Smooth muscle cell (in vitro differentiated cells): ENCODE measurements around the gene HRH3. TPM values are rescaled to one million over a fixed set of nuclear protein-coding genes. Genes with fewer than 3 reads are reported as not detected.

Source experiments
- DNase-seq: peaks from one replicate; lab custom pipeline; 2025; ENCODE audit not compliant: unreplicated experiment; lab: John Stamatoyannopoulos, UW
- H2AFZ ChIP-seq: fragments of 200-600 bp; sonication (generic); 2 replicates; pipeline ENCODE4 v1.6.0; 2016; ENCODE audit warnings: antibody characterized with exemption, low read depth, mild to moderate bottlenecking
- H3F3A ChIP-seq: fragments of 200-600 bp; sonication (generic); 2 replicates; pipeline ENCODE4 v1.6.0; 2017; ENCODE audit warnings: antibody characterized with exemption, low read depth
- H3K27ac ChIP-seq: fragments of 200-600 bp; sonication (generic); 2 replicates; pipeline ENCODE4 v1.5.1; 2016; ENCODE audit warnings: low read depth, mild to moderate bottlenecking
- H3K27me3 ChIP-seq: fragments of 200-600 bp; sonication (generic); 2 replicates; pipeline ENCODE4 v1.6.1; 2016; ENCODE audit warnings: low read depth, mild to moderate bottlenecking
- H3K36me3 ChIP-seq: fragments of 200-600 bp; sonication (generic); 2 replicates; pipeline ENCODE4 v1.5.1; 2016; ENCODE audit warnings: low read depth
- H3K4me1 ChIP-seq: fragments of 200-600 bp; sonication (generic); 2 replicates; pipeline ENCODE4 v1.5.1; 2016; ENCODE audit warnings: low read depth
- H3K4me2 ChIP-seq: fragments of 200-600 bp; sonication (generic); 2 replicates; pipeline ENCODE4 v1.6.0; 2016; ENCODE audit warnings: mild to moderate bottlenecking
- H3K4me3 ChIP-seq: fragments of 200-600 bp; sonication (generic); 2 replicates; pipeline ENCODE4 v1.5.1; 2016; ENCODE audit warnings: mild to moderate bottlenecking
- H3K79me2 ChIP-seq: fragments of 200-600 bp; sonication (generic); 2 replicates; pipeline ENCODE4 v1.6.0; 2016; ENCODE audit warnings: low read depth, mild to moderate bottlenecking
- H3K9ac ChIP-seq: fragments of 200-600 bp; sonication (generic); 2 replicates; pipeline ENCODE4 v1.6.0; 2016; ENCODE audit warnings: low read depth
- H3K9me3 ChIP-seq: fragments of 200-600 bp; sonication (generic); replicated peaks from 2 replicates; pipeline ENCODE4 v1.5.1; 2016; ENCODE audit warnings: low read depth
- H4K20me1 ChIP-seq: fragments of 200-600 bp; sonication (generic); 2 replicates; pipeline ENCODE4 v1.6.0; 2016; ENCODE audit warnings: low read depth
- CTCF ChIP-seq: fragments of 200-600 bp; sonication (generic); IDR thresholded peaks from 2 replicates; pipeline ENCODE4 v1.5.1; 2017; ENCODE audit warnings: borderline replicate concordance, mild to moderate bottlenecking, antibody characterized with exemption; ENCODE audit not compliant: insufficient read depth, poor library complexity, severe bottlenecking
- WGBS: methylation state at CpG from one replicate; pipeline ENCODE4 v1.1.7; 2016; ENCODE audit warnings: low lambda C conversion rate; 5-methylcytosine and 5-hydroxymethylcytosine counted together
- polyA plus RNA-seq: library from polyadenylated mRNA; unstranded; fragments of >200 nt; fragmentation: Nextera tagmentation; extraction: Ambion mirVana; gene quantifications from 2 replicates; pipeline ENCODE4 v1.2.1, GENCODE V29; 2016
- total RNA-seq: library from RNA; depleted of rRNA; stranded (reverse); fragments of >200 nt; gene quantifications from 2 replicates; pipeline ENCODE4 v1.2.3, GENCODE V29; 2014

The HRH3 gene
- total and polyA plus RNA-seq, 2 experiments from 2014 or later = not detected

- Histone ChIP-seq H3K27me3 (peaks cover 4% of the 10 kb centered on the region), H3K4me3 (no peak overlapping the region), H3K36me3 (no peaks in the 10 kb centered on the region), H3K79me2 (no peaks in the 10 kb centered on the region), H3K27ac (no peak overlapping the region), H3K9me3 (no peaks in the 10 kb centered on the region), H3K4me2 (no peak overlapping the region), H3K4me1 (no peaks in the 10 kb centered on the region), H3F3A (no peaks in the 10 kb centered on the region), H3K9ac (no peak overlapping the region), H4K20me1 (peaks cover 5% of the 10 kb centered on the region), H2AFZ (no peak overlapping the region)
- 65% methylated on average over 27 of the region's 27 CpGs for WGBS
- DNase-seq = no peak
- no peak for TF ChIP-seq CTCF
These were observed 11.0 kb downstream of the HRH3 start for GRCh38 chr20:62208795-62209755.

GRCh38 chr20:62208061-62208794 lies 11.8 kb downstream of the HRH3 start:
- no peak for TF ChIP-seq CTCF
- peaks cover 5% of the 10 kb centered on the region for H4K20me1 ChIP-seq
- DNase-seq = no peak
- 92% methylated on average over 17 of the region's 19 CpGs for WGBS
- no peak overlapping the region for H3K9ac ChIP-seq
- H2AFZ ChIP-seq = no peak overlapping the region
- no peak overlapping the region for H3K27ac ChIP-seq
- H3K27me3 ChIP-seq = no peaks in the 10 kb centered on the region
- no peak overlapping the region for H3K4me2 ChIP-seq
- no peak overlapping the region for H3K4me3 ChIP-seq
- no peaks in the 10 kb centered on the region for H3K9me3 ChIP-seq
- H3K4me1 ChIP-seq = no peaks in the 10 kb centered on the region
- H3K36me3 ChIP-seq = no peaks in the 10 kb centered on the region
- no peaks in the 10 kb centered on the region for H3K79me2 ChIP-seq
- H3F3A ChIP-seq = no peaks in the 10 kb centered on the region

- no peak overlapping the region for H2AFZ ChIP-seq
- no peaks in the 10 kb centered on the region for H3K36me3 ChIP-seq
- H4K20me1 ChIP-seq = peaks cover 5% of the 10 kb centered on the region
- H3F3A ChIP-seq = no peaks in the 10 kb centered on the region
- no peaks in the 10 kb centered on the region for H3K27me3 ChIP-seq
- no peak for TF ChIP-seq CTCF
- H3K9ac ChIP-seq = no peak overlapping the region
- H3K4me1 ChIP-seq = no peaks in the 10 kb centered on the region
- 89% methylated on average over 15 of the region's 17 CpGs for WGBS
- no peak for DNase-seq
- H3K4me2 ChIP-seq = no peak overlapping the region
- no peaks in the 10 kb centered on the region for H3K79me2 ChIP-seq
- H3K4me3 ChIP-seq = no peak overlapping the region
- no peak overlapping the region for H3K27ac ChIP-seq
- no peaks in the 10 kb centered on the region for H3K9me3 ChIP-seq
These were observed 13.7 kb downstream of the HRH3 start for GRCh38 chr20:62206388-62206775.
